NCI-H146 treated with DMSO at 0.1 percent for 48 hours (cell line): Measurements from ENCODE around the gene F2RL2.

Experiments used
- DNase-seq: peaks from one replicate; lab custom pipeline; 2025; ENCODE audit not compliant: unreplicated experiment; lab: John Stamatoyannopoulos, UW

Gene F2RL2

GRCh38 chr5:76585783-76586217, 37.4 kb downstream of the F2RL2 start:
- no peak for DNase-seq

GRCh38 chr5:76583163-76584047, 39.8 kb downstream of the F2RL2 start:
- no peak for DNase-seq

- no peak for DNase-seq
These were observed 40.7 kb downstream of the F2RL2 start for GRCh38 chr5:76582230-76583162.

- no peak for DNase-seq
These were observed 42.2 kb downstream of the F2RL2 start for GRCh38 chr5:76580981-76581380.

GRCh38 chr5:76579166-76579937, 43.9 kb downstream of the F2RL2 start:
- no peak for DNase-seq

- no peak for DNase-seq
These were observed 46.2 kb downstream of the F2RL2 start for GRCh38 chr5:76576996-76577395.

- DNase-seq, result no peak
These were observed 46.8 kb downstream of the F2RL2 start for GRCh38 chr5:76576450-76576849.

- no peak for DNase-seq
These were observed 51.6 kb downstream of the F2RL2 start for GRCh38 chr5:76571559-76571958.

- no peak for DNase-seq
These were observed 53.0 kb downstream of the F2RL2 start for GRCh38 chr5:76570153-76570552.
